ENCODE measurements around the gene LRRC7.

DNA sequence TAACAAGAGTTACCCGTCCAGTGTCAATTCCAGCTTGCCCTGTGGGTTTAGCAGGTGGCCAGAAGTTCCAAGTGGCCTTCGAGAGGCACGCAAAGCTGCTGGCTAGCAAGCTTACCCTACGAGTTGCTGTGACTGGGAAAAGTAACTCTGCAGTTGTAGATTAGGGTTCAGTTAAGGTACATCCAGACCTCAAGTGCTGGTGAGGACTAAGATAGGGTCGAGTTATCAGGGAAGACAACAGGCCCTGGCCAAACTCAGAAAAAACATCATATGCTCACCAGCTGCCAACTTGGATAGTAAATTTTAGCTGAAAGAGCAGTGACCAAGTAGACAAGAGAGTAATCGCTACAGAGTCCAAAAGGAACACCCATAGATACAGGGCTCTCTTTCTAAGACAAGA lies 27.7 kb upstream of the LRRC7 start:
- TF ChIP-seq, protein P1, sequence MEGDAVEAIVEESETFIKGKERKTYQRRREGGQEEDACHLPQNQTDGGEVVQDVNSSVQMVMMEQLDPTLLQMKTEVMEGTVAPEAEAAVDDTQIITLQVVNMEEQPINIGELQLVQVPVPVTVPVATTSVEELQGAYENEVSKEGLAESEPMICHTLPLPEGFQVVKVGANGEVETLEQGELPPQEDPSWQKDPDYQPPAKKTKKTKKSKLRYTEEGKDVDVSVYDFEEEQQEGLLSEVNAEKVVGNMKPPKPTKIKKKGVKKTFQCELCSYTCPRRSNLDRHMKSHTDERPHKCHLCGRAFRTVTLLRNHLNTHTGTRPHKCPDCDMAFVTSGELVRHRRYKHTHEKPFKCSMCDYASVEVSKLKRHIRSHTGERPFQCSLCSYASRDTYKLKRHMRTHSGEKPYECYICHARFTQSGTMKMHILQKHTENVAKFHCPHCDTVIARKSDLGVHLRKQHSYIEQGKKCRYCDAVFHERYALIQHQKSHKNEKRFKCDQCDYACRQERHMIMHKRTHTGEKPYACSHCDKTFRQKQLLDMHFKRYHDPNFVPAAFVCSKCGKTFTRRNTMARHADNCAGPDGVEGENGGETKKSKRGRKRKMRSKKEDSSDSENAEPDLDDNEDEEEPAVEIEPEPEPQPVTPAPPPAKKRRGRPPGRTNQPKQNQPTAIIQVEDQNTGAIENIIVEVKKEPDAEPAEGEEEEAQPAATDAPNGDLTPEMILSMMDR (IDR thresholded peaks at IDR 0.05) = no peak
- TF ChIP-seq, protein P2, sequence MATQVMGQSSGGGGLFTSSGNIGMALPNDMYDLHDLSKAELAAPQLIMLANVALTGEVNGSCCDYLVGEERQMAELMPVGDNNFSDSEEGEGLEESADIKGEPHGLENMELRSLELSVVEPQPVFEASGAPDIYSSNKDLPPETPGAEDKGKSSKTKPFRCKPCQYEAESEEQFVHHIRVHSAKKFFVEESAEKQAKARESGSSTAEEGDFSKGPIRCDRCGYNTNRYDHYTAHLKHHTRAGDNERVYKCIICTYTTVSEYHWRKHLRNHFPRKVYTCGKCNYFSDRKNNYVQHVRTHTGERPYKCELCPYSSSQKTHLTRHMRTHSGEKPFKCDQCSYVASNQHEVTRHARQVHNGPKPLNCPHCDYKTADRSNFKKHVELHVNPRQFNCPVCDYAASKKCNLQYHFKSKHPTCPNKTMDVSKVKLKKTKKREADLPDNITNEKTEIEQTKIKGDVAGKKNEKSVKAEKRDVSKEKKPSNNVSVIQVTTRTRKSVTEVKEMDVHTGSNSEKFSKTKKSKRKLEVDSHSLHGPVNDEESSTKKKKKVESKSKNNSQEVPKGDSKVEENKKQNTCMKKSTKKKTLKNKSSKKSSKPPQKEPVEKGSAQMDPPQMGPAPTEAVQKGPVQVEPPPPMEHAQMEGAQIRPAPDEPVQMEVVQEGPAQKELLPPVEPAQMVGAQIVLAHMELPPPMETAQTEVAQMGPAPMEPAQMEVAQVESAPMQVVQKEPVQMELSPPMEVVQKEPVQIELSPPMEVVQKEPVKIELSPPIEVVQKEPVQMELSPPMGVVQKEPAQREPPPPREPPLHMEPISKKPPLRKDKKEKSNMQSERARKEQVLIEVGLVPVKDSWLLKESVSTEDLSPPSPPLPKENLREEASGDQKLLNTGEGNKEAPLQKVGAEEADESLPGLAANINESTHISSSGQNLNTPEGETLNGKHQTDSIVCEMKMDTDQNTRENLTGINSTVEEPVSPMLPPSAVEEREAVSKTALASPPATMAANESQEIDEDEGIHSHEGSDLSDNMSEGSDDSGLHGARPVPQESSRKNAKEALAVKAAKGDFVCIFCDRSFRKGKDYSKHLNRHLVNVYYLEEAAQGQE (IDR thresholded peaks at IDR 0.05; ENCODE audit: insufficient read depth in 1 of 2, low read depth in 2 of 2, low read length in 1 of 2) = no peak
- TF ChIP-seq SIN3A (IDR thresholded peaks at IDR 0.05; ENCODE audit: borderline replicate concordance, insufficient read depth, low read depth, low read length) = no peak
- no peak for TF ChIP-seq POLR2AphosphoS5 (IDR thresholded peaks at IDR 0.05; ENCODE audit: low read depth, low read length)
- TF ChIP-seq TCF7L2 (IDR thresholded peaks at IDR 0.05; ENCODE audit: low read depth, low read length) = no peak

All from Panc1 (cell line).